SU-DHL-6 (cell line): ENCODE results near the gene ARMC5.

Experiments
- H2AFZ ChIP-seq: fragments of 200-600 bp; sonication (generic); 2 replicates; pipeline ENCODE4 v1.6.1; 2014; ENCODE audit warnings: low read depth, mild to moderate bottlenecking, moderate library complexity, mixed read lengths, antibody characterized with exemption, low read length; ENCODE audit not compliant: severe bottlenecking
- H3F3A ChIP-seq: fragments of 200-600 bp; shearing (Covaris generic); 2 replicates; pipeline ENCODE4 v1.6.0; 2016; ENCODE audit warnings: antibody characterized with exemption, mild to moderate bottlenecking; ENCODE audit not compliant: insufficient read depth
- H3K27ac ChIP-seq: fragments of 200-600 bp; sonication (generic); 2 replicates; pipeline ENCODE4 v1.5.1; 2016; ENCODE audit warnings: low read depth, mild to moderate bottlenecking, low read length, moderate library complexity, mixed read lengths
- H3K27me3 ChIP-seq: fragments of 200-600 bp; sonication (generic), shearing (Covaris generic); 2 replicates; pipeline ENCODE4 v1.6.0; 2014; ENCODE audit warnings: mild to moderate bottlenecking, low read length
- H3K36me3 ChIP-seq: fragments of 200-600 bp; sonication (generic); 2 replicates; pipeline ENCODE4 v1.6.1; 2014; ENCODE audit warnings: mild to moderate bottlenecking, low read length, mixed read lengths
- H3K4me2 ChIP-seq: fragments of 300-600, 200-600 bp; shearing (Covaris generic), sonication (generic); 2 replicates; pipeline ENCODE4 v1.6.0; 2014; ENCODE audit warnings: low read length, low read depth, mild to moderate bottlenecking; ENCODE audit not compliant: poor library complexity, severe bottlenecking
- H3K4me3 ChIP-seq: fragments of 200-600 bp; sonication (generic); 2 replicates; pipeline ENCODE4 v1.5.1; 2014; ENCODE audit warnings: antibody characterized with exemption, low read length, mild to moderate bottlenecking, mixed read lengths; ENCODE audit not compliant: insufficient read depth, poor library complexity, severe bottlenecking
- H3K79me2 ChIP-seq: fragments of 200-600 bp; sonication (generic); 2 replicates; pipeline ENCODE4 v1.6.1; 2014; ENCODE audit warnings: mild to moderate bottlenecking, low read length, moderate library complexity; ENCODE audit not compliant: insufficient read depth
- H3K9ac ChIP-seq: fragments of 200-600 bp; sonication (generic); 2 replicates; pipeline ENCODE4 v1.7.0; 2014; ENCODE audit warnings: mild to moderate bottlenecking, low read length
- H3K9me2 ChIP-seq: fragments of 200-600 bp; sonication (generic); replicated peaks from 2 replicates; pipeline ENCODE4 v1.6.1; 2014; ENCODE audit warnings: low read length; ENCODE audit not compliant: insufficient read depth
- H3K9me3 ChIP-seq: fragments of 200-600 bp; sonication (generic); 2 replicates; pipeline ENCODE4 v1.6.1; 2014; ENCODE audit warnings: low read length, mixed read lengths; ENCODE audit not compliant: insufficient read depth
- H4K20me1 ChIP-seq: fragments of 200-600 bp; sonication (generic); 2 replicates; pipeline ENCODE4 v1.6.1; 2014; ENCODE audit warnings: low read depth, mild to moderate bottlenecking, antibody characterized with exemption, low read length, moderate library complexity, mixed read lengths
- EZH2phosphoT487 ChIP-seq: fragments of 200-600 bp; sonication (generic), shearing (Covaris generic); conservative IDR thresholded peaks from 2 replicates; pipeline ENCODE4 v1.6.1; 2018; ENCODE audit warnings: mild to moderate bottlenecking, antibody characterized with exemption, low read length, moderate library complexity, mixed read lengths
- TF ChIP-seq, protein P1 (sequence below): fragments of 200-600 bp; sonication (generic); IDR thresholded peaks from one replicate; pipeline ENCODE4 v1.5.1; 2017; ENCODE audit warnings: antibody characterized with exemption, mild to moderate bottlenecking, low read length, moderate library complexity; ENCODE audit not compliant: insufficient read depth, poor library complexity, severe bottlenecking

The ARMC5 gene

DNA sequence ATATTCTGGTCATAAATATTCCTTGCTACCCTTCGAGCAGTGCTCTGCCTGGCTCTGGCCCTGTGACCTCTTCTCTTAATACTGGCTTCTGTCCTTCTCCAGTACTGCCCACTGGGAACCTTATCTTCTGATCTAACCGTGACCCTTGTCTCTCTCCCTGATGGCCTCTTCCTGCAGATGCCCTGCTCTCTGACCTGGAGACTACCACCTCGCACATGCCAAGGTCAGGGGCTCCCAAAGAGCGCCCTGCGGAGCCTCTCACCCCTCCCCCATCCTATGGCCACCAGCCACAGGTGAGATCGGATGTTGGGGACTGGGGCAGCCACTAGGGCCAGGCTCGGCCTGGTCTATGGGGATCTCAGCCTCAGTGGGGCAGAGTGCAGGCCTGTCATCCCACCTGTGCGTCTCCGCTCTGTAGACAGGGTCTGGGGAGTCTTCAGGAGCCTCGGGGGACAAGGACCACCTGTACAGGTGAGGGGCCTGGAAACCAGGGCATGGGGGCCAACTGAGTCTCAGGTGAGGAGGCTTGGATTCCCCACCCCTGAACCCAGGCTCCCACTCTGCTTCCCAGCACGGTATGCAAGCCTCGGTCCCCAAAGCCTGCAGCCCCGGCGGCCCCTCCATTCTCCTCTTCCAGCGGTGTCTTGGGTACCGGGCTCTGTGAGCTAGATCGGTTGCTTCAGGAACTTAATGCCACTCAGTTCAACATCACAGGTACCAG, 14.1 kb downstream of the ARMC5 start:
- Histone ChIP-seq H3K4me2 (no peak overlapping the region), H4K20me1 (no peaks in the 10 kb centered on the region), H3F3A (no peaks in the 10 kb centered on the region), H3K9ac (no peak overlapping the region), H2AFZ (no peak overlapping the region), H3K36me3 (no peaks in the 10 kb centered on the region), H3K79me2 (no peaks in the 10 kb centered on the region), H3K9me2 (no peaks in the 10 kb centered on the region), H3K9me3 (no peaks in the 10 kb centered on the region), H3K27me3 (no peaks in the 10 kb centered on the region), H3K27ac (no peak overlapping the region), H3K4me3 (no peak overlapping the region)
- TF ChIP-seq, protein P1, sequence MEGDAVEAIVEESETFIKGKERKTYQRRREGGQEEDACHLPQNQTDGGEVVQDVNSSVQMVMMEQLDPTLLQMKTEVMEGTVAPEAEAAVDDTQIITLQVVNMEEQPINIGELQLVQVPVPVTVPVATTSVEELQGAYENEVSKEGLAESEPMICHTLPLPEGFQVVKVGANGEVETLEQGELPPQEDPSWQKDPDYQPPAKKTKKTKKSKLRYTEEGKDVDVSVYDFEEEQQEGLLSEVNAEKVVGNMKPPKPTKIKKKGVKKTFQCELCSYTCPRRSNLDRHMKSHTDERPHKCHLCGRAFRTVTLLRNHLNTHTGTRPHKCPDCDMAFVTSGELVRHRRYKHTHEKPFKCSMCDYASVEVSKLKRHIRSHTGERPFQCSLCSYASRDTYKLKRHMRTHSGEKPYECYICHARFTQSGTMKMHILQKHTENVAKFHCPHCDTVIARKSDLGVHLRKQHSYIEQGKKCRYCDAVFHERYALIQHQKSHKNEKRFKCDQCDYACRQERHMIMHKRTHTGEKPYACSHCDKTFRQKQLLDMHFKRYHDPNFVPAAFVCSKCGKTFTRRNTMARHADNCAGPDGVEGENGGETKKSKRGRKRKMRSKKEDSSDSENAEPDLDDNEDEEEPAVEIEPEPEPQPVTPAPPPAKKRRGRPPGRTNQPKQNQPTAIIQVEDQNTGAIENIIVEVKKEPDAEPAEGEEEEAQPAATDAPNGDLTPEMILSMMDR, result no peak
- TF ChIP-seq EZH2phosphoT487, result no peak

DNA sequence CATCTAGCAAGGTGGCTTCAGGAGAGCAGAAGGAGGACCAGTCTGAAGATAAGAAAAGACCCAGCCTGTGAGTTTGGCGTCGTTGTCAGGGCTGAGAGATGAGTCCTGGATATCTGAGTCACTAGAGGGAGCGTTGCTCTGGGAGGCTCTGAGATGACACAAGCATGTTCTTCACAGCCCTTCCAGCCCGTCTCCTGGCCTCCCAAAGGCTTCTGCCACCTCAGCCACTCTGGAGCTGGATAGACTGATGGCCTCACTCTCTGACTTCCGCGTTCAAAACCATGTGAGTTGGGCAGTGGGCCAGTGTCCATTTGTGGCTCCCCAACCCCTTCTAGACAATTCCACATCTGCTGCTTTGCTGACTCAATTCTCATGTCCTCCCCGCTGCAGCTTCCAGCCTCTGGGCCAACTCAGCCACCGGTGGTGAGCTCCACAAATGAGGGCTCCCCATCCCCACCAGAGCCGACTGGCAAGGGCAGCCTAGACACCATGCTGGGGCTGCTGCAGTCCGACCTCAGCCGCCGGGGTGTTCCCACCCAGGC, 14.9 kb downstream of the ARMC5 start:
- H3K9me2 ChIP-seq, result no peaks in the 10 kb centered on the region
- no peak overlapping the region for H3K4me3 ChIP-seq
- no peaks in the 10 kb centered on the region for H4K20me1 ChIP-seq
- no peak overlapping the region for H3K9ac ChIP-seq
- TF ChIP-seq, protein P1, result no peak
- TF ChIP-seq EZH2phosphoT487, result no peak
- no peak overlapping the region for H2AFZ ChIP-seq
- no peak overlapping the region for H3K27ac ChIP-seq
- no peaks in the 10 kb centered on the region for H3K36me3 ChIP-seq
- no peaks in the 10 kb centered on the region for H3K27me3 ChIP-seq
- no peaks in the 10 kb centered on the region for H3K79me2 ChIP-seq
- no peaks in the 10 kb centered on the region for H3F3A ChIP-seq
- H3K4me2 ChIP-seq, result no peak overlapping the region
- no peaks in the 10 kb centered on the region for H3K9me3 ChIP-seq

- Histone ChIP-seq H3K36me3 (no peaks in the 10 kb centered on the region), H3K27ac (no peak overlapping the region), H3K9ac (no peak overlapping the region), H3F3A (no peaks in the 10 kb centered on the region), H4K20me1 (no peaks in the 10 kb centered on the region), H3K79me2 (no peaks in the 10 kb centered on the region), H3K9me2 (no peaks in the 10 kb centered on the region), H3K4me3 (no peak overlapping the region), H2AFZ (no peak overlapping the region), H3K4me2 (no peak overlapping the region), H3K9me3 (no peaks in the 10 kb centered on the region), H3K27me3 (no peaks in the 10 kb centered on the region)
- TF ChIP-seq EZH2phosphoT487, result no peak
- TF ChIP-seq, protein P1, result no peak
Measured at GRCh38 chr16:31474773-31475738, 15.8 kb downstream of the ARMC5 start.
